Measurements from ENCODE around the gene CALR3.

CALR3 gene

GRCh38 chr19:16444269-16444600, 51.7 kb downstream of the CALR3 start:
- Mint-ChIP-seq H3K27ac (peak overlapping the region; percentile 45), H3K9me3 (no peaks in the 10 kb centered on the region), H3K36me3 (ENCODE audit: low read depth) (peaks cover 25% of the 10 kb centered on the region), H3K27me3 (ENCODE audit: low read depth, poor library complexity) (no peaks in the 10 kb centered on the region), H3K4me1 (peaks cover 65% of the 10 kb centered on the region), H3K4me3 (no peak overlapping the region)
- no peak for DNase-seq
- TF ChIP-seq CTCF (IDR thresholded peaks at IDR 0.05) = no peak

- no peak for TF ChIP-seq CTCF (IDR thresholded peaks at IDR 0.05)
- no peak overlapping the region for H3K4me3 Mint-ChIP-seq
These were observed 53.3 kb downstream of the CALR3 start for GRCh38 chr19:16442386-16443276.

GRCh38 chr19:16441661-16442162, 54.3 kb downstream of the CALR3 start:
- H3K4me3 Mint-ChIP-seq = no peak overlapping the region
- H3K36me3 Mint-ChIP-seq (ENCODE audit: low read depth) = peaks cover 32% of the 10 kb centered on the region
- H3K9me3 Mint-ChIP-seq = no peaks in the 10 kb centered on the region
- H3K4me1 Mint-ChIP-seq = peaks cover 52% of the 10 kb centered on the region
- no peak overlapping the region for H3K27ac Mint-ChIP-seq
- peak; percentile 33 for TF ChIP-seq CTCF (IDR thresholded peaks at IDR 0.05)
- peak; percentile 45 for DNase-seq
- no peaks in the 10 kb centered on the region for H3K27me3 Mint-ChIP-seq (ENCODE audit: low read depth, poor library complexity)

More at GRCh38 chr19:16442386-16443276, 53.3 kb downstream of the CALR3 start:
- Mint-ChIP-seq H3K27ac (peak overlapping the region; percentile 88), H3K27me3 (ENCODE audit: low read depth, poor library complexity) (no peaks in the 10 kb centered on the region), H3K9me3 (no peaks in the 10 kb centered on the region), H3K4me1 (peaks cover 61% of the 10 kb centered on the region), H3K36me3 (ENCODE audit: low read depth) (peaks cover 24% of the 10 kb centered on the region)
- no peak for DNase-seq

GRCh38 chr19:16436780-16437332, 59.1 kb downstream of the CALR3 start:
- H3K4me1 Mint-ChIP-seq = peaks cover 4% of the 10 kb centered on the region
- DNase-seq = no peak
- H3K4me3 Mint-ChIP-seq = no peak overlapping the region
- H3K27me3 Mint-ChIP-seq (ENCODE audit: low read depth, poor library complexity) = no peaks in the 10 kb centered on the region
- peaks cover 67% of the 10 kb centered on the region for H3K36me3 Mint-ChIP-seq (ENCODE audit: low read depth)
- no peaks in the 10 kb centered on the region for H3K9me3 Mint-ChIP-seq
- H3K27ac Mint-ChIP-seq = no peak overlapping the region
- no peak for TF ChIP-seq CTCF (IDR thresholded peaks at IDR 0.05)

- H3K27me3 Mint-ChIP-seq (ENCODE audit: low read depth, poor library complexity) = no peaks in the 10 kb centered on the region
- peaks cover 73% of the 10 kb centered on the region for H3K36me3 Mint-ChIP-seq (ENCODE audit: low read depth)
- no peaks in the 10 kb centered on the region for H3K4me1 Mint-ChIP-seq
- H3K27ac Mint-ChIP-seq = peak overlapping the region; percentile 93
- H3K9me3 Mint-ChIP-seq = no peaks in the 10 kb centered on the region
- TF ChIP-seq CTCF (IDR thresholded peaks at IDR 0.05) = no peak
- DNase-seq = no peak
- H3K4me3 Mint-ChIP-seq = no peak overlapping the region
These were observed 59.8 kb downstream of the CALR3 start for GRCh38 chr19:16435999-16436650.

Data from nephron progenitor cell (in vitro differentiated cells).